Peyer's patch (tissue), 4 donors: Measurements from ENCODE around the gene GNAL.

Experiments
- POLR2A ChIP-seq, 2 donors: fragments of 450-650 bp; IDR thresholded peaks; one replicate each; pipeline ENCODE4 v1.5.1; 2017; ENCODE audit warnings: antibody characterized with exemption in 2 of 2, mild to moderate bottlenecking in 2 of 2, moderate library complexity in 2 of 2
- TF ChIP-seq, protein P1 (sequence below), 6 experiments: fragments of 450-650 bp in 4 of 6; fragments of 200-600 bp in 2 of 6; sonication (generic) in 1 of 6; IDR thresholded peaks; one replicate each; pipeline ENCODE4 v1.5.1; 2017 to 2019; ENCODE audit warnings: antibody characterized with exemption in 6 of 6, mild to moderate bottlenecking in 3 of 6, moderate library complexity in 1 of 6

- TF ChIP-seq, protein P1, sequence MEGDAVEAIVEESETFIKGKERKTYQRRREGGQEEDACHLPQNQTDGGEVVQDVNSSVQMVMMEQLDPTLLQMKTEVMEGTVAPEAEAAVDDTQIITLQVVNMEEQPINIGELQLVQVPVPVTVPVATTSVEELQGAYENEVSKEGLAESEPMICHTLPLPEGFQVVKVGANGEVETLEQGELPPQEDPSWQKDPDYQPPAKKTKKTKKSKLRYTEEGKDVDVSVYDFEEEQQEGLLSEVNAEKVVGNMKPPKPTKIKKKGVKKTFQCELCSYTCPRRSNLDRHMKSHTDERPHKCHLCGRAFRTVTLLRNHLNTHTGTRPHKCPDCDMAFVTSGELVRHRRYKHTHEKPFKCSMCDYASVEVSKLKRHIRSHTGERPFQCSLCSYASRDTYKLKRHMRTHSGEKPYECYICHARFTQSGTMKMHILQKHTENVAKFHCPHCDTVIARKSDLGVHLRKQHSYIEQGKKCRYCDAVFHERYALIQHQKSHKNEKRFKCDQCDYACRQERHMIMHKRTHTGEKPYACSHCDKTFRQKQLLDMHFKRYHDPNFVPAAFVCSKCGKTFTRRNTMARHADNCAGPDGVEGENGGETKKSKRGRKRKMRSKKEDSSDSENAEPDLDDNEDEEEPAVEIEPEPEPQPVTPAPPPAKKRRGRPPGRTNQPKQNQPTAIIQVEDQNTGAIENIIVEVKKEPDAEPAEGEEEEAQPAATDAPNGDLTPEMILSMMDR (IDR thresholded peaks at IDR 0.05): no peak
- no peak for TF ChIP-seq POLR2A (IDR thresholded peaks at IDR 0.05)
These were observed 238.4 kb downstream of the GNAL start for GRCh38 chr18:11927497-11927896.
